Liver (tissue), 9 donors: Measurements from ENCODE around the gene ATP2A3. TPM values are rescaled to one million over a fixed set of nuclear protein-coding genes. Genes with fewer than 3 reads are reported as not detected.

Source experiments
- DNase-seq: peaks from one replicate; pipeline ENCODE4 v3.0.0-alpha.2; 2017; ENCODE audit warnings: low spot score
- H3K27ac ChIP-seq, 2 donors: one replicate each; pipeline ENCODE4 v1.7.0; 2013; ENCODE audit warnings: inconsistent platforms in 2 of 2, low read length in 2 of 2, control low read depth in 1 of 2, low read depth in 1 of 2, mild to moderate bottlenecking in 1 of 2
- H3K27me3 ChIP-seq, 4 donors: one replicate each; pipeline versions ENCODE4 v1.6.1 to v1.7.0; 2013; ENCODE audit warnings: low read length in 3 of 4, inconsistent platforms in 1 of 4, mild to moderate bottlenecking in 1 of 4, moderate library complexity in 1 of 4; ENCODE audit not compliant: control insufficient read depth in 4 of 4, insufficient read depth in 4 of 4
- H3K36me3 ChIP-seq, 4 donors: one replicate each; pipeline versions ENCODE4 v1.6.1 to v1.7.0; 2013; ENCODE audit warnings: low read length in 3 of 4, mild to moderate bottlenecking in 3 of 4, low read depth in 1 of 4, moderate library complexity in 1 of 4; ENCODE audit not compliant: control insufficient read depth in 4 of 4, insufficient read depth in 3 of 4
- H3K4me1 ChIP-seq, 4 donors: one replicate each; pipeline versions ENCODE4 v1.6.1 to v1.7.0; 2013; ENCODE audit warnings: low read length in 3 of 4, mild to moderate bottlenecking in 3 of 4, moderate library complexity in 1 of 4; ENCODE audit not compliant: control insufficient read depth in 4 of 4, insufficient read depth in 4 of 4
- H3K4me3 ChIP-seq, 3 donors: one replicate each; pipeline versions ENCODE4 v1.6.1 to v1.7.0; 2013; ENCODE audit warnings: low read length in 3 of 3, control low read depth in 1 of 3, low read depth in 1 of 3, mild to moderate bottlenecking in 1 of 3
- H3K9ac ChIP-seq, 2 donors: one replicate each; pipeline ENCODE4 v1.7.0; 2013; ENCODE audit warnings: low read length in 2 of 2, mild to moderate bottlenecking in 2 of 2, moderate library complexity in 2 of 2, control low read depth in 1 of 2, low read depth in 1 of 2
- H3K9me3 ChIP-seq, 4 donors: one replicate each; pipeline versions ENCODE4 v1.6.1 to v1.7.0; 2013; ENCODE audit warnings: low read length in 3 of 4; ENCODE audit not compliant: control insufficient read depth in 4 of 4
- CTCF ChIP-seq: fragments of 150-350 bp; IDR thresholded peaks from 2 replicates; pipeline ENCODE4 v1.5.1; 2017; ENCODE audit warnings: improper control_type of control experiment, low read depth, low read length; ENCODE audit not compliant: missing input control
- EGR1 ChIP-seq, 2 donors: IDR thresholded peaks; 2 replicates each; pipeline ENCODE4 v1.6.1; 2016 to 2018; ENCODE audit warnings: antibody characterized with exemption in 2 of 2, low read depth in 2 of 2
- FOXA2 ChIP-seq: IDR thresholded peaks from 2 replicates; pipeline ENCODE4 v1.6.1; 2016; ENCODE audit warnings: antibody characterized with exemption
- GABPA ChIP-seq, 2 donors: IDR thresholded peaks in 1 of 2; conservative IDR thresholded peaks in 1 of 2; 2 replicates each; pipeline ENCODE4 v1.6.1; 2016; ENCODE audit warnings: antibody characterized with exemption in 2 of 2, mild to moderate bottlenecking in 1 of 2, moderate library complexity in 1 of 2
- HNF4G ChIP-seq: IDR thresholded peaks from 2 replicates; pipeline ENCODE4 v1.6.1; 2016; ENCODE audit warnings: antibody characterized with exemption
- JUND ChIP-seq, 2 donors: IDR thresholded peaks; 2 replicates each; pipeline ENCODE4 v1.6.1; 2016; ENCODE audit warnings: antibody characterized with exemption in 2 of 2
- MAX ChIP-seq: IDR thresholded peaks from 2 replicates; pipeline ENCODE4 v1.6.1; 2016; ENCODE audit warnings: antibody characterized with exemption
- NR2F2 ChIP-seq: IDR thresholded peaks from 2 replicates; pipeline ENCODE4 v1.6.1; 2016; ENCODE audit warnings: antibody characterized with exemption
- RAD21 ChIP-seq, 2 donors: IDR thresholded peaks; 2 replicates each; pipeline ENCODE4 v1.6.1; 2016; ENCODE audit warnings: antibody characterized with exemption in 2 of 2, mild to moderate bottlenecking in 2 of 2
- RXRA ChIP-seq, 2 donors: IDR thresholded peaks; 2 replicates each; pipeline ENCODE4 v1.6.1; 2017 to 2018; ENCODE audit warnings: antibody characterized with exemption in 2 of 2, mild to moderate bottlenecking in 1 of 2
- SP1 ChIP-seq: IDR thresholded peaks from 2 replicates; pipeline ENCODE4 v1.6.1; 2018; ENCODE audit warnings: antibody characterized with exemption, mild to moderate bottlenecking
- TAF1 ChIP-seq: conservative IDR thresholded peaks from 2 replicates; pipeline ENCODE4 v1.6.1; 2016; ENCODE audit warnings: antibody characterized with exemption, mild to moderate bottlenecking
- YY1 ChIP-seq: IDR thresholded peaks from 2 replicates; pipeline ENCODE4 v1.6.1; 2016; ENCODE audit warnings: antibody characterized with exemption, mild to moderate bottlenecking
- WGBS: extraction: QIAGEN DNeasy Blood & Tissue Kit; methylation state at CpG from one replicate; pipeline ENCODE4 v1.1.7; 2013; 5-methylcytosine and 5-hydroxymethylcytosine counted together
- polyA plus RNA-seq, 2 donors: library from polyadenylated mRNA; stranded (reverse) in 1 of 2; unstranded in 1 of 2; fragments of 200-250 nt in 1 of 2; fragments of >200 nt in 1 of 2; fragmentation: Nextera tagmentation in 1 of 2; extraction: Ambion mirVana in 1 of 2; gene quantifications; one replicate each; pipeline versions ENCODE4 v1.2.1 to v1.2.3, GENCODE V29; 2013 to 2015
- total RNA-seq, 2 donors: library from RNA; depleted of rRNA; stranded (reverse); fragments of >200 nt; gene quantifications; one replicate each; pipeline ENCODE4 v1.2.3, GENCODE V29; 2014
- donor health status: healthy.
- donor health status: healthy.
- donor health status: healthy.
- donor health status: healthy.
- donor health status: healthy.

The ATP2A3 gene
- total and polyA plus RNA-seq, 4 donors = 1.4 to 17.1 (median 3.2) TPM

GRCh38 chr17:3978421-3979289, 14.4 kb upstream of the ATP2A3 start:
- H3K4me1 ChIP-seq = peaks cover 0 to 13% (median 7%) of the 10 kb centered on the region in 4 donors
- H3K9ac ChIP-seq = no peak overlapping the region
- TF ChIP-seq NR2F2 (peak; percentile 72), RXRA (IDR thresholded peaks at IDR 0.05) (peak in 1 of 2 donors; percentile 11), CTCF (no peak), SP1 (peak; percentile 40)
- H3K4me3 ChIP-seq = no peak overlapping the region
- no peak for DNase-seq
- WGBS = 79% methylated on average over 6 of the region's 6 CpGs
- H3K36me3 ChIP-seq = no peaks in the 10 kb centered on the region
- peaks cover 3 to 7% (median 6%) of the 10 kb centered on the region in 4 donors for H3K9me3 ChIP-seq
- H3K27me3 ChIP-seq = no peaks in the 10 kb centered on the region
- no peak overlapping the region for H3K27ac ChIP-seq

GRCh38 chr17:3977387-3977786, 13.2 kb upstream of the ATP2A3 start:
- Histone ChIP-seq H3K36me3 (no peaks in the 10 kb centered on the region), H3K4me3 (no peak overlapping the region), H3K9me3 (peaks cover 3 to 7% (median 6%) of the 10 kb centered on the region in 4 donors), H3K9ac (no peak overlapping the region), H3K27me3 (no peaks in the 10 kb centered on the region), H3K4me1 (peaks cover 0 to 13% (median 7%) of the 10 kb centered on the region in 4 donors), H3K27ac (peak overlapping the region in 1 of 2 donors; percentile 29)
- TF ChIP-seq RAD21 (IDR thresholded peaks at IDR 0.05) (no peak), HNF4G (no peak), TAF1 (no peak), FOXA2 (no peak), MAX (no peak), EGR1 (IDR thresholded peaks at IDR 0.05; ENCODE audit: low read depth in 2 of 2) (no peak), JUND (IDR thresholded peaks at IDR 0.05) (no peak), CTCF (no peak), YY1 (no peak), GABPA (IDR thresholded peaks at IDR 0.05 in 1 of 2, conservative IDR thresholded peaks at IDR 0.05 in 1 of 2) (no peak), NR2F2 (no peak), SP1 (no peak)
- WGBS = 73% methylated on average over 9 of the region's 9 CpGs
- no peak for DNase-seq
